GM19328 (cell line): Measurements from ENCODE around the gene SCNN1B.
"Not testable (repeated sequence)": the region's sequence is repeated elsewhere in the genome, so short reads cannot be mapped to it uniquely, and the experiment has no call there.

Experiments used
- ATAC-seq: cut with Tn5 transposase; IDR thresholded peaks from one replicate; pipeline ENCODE4 v1.9.1; 2021; ENCODE audit warnings: mild to moderate bottlenecking, moderate library complexity; ENCODE audit not compliant: unreplicated experiment

The SCNN1B gene

DNA sequence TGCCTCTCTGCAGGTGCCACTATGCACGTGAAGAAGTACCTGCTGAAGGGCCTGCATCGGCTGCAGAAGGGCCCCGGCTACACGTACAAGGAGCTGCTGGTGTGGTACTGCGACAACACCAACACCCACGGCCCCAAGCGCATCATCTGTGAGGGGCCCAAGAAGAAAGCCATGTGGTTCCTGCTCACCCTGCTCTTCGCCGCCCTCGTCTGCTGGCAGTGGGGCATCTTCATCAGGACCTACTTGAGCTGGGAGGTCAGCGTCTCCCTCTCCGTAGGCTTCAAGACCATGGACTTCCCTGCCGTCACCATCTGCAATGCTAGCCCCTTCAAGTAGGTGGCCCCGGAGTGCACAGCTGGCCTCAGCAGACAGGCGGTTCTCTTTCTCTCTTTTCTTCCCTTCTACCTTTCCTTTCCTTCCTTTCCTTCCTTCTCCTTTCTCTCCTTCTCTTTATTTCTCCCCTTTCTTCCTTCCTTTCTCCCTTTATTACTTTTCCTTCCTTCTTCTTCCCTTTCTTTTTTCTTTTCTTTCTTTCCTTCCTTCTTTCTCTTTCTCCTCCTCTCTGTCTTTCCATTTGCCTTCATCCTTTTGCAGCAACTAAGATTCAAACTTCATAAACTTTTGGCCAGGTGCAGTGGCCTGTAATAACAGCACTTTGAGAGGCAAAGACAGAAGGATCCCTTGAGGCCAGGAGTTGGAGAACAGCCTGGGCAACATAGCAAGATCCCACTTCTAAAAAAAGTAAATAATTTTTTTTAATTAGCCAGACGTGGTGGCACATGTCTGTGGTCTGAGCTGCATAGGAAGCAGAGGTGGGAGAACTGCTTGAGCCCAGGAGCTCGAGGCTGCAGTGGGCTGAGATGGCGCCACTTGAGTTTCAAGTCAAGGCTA, 46.7 kb downstream of the SCNN1B start:
- ATAC-seq: no peak

DNA sequence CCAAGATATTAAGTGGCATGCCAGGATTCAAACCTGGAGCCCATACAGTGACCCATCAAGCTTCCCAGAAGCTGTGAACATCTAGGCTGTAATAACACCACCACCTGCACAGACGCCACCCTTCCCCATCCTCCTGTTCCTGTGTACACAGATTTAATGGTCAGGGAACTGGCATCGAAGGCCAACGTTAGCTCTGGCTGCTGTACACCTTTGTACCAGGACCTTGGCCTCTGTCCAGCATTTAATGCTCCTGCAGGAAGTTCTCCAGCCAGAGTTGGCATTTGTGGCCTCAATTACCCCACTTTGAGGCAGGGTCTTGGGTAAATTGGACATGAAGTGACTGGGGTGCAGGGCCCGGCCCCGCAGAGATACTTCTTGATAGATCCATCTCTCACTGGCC, 49.3 kb downstream of the SCNN1B start:
- no peak for ATAC-seq

DNA sequence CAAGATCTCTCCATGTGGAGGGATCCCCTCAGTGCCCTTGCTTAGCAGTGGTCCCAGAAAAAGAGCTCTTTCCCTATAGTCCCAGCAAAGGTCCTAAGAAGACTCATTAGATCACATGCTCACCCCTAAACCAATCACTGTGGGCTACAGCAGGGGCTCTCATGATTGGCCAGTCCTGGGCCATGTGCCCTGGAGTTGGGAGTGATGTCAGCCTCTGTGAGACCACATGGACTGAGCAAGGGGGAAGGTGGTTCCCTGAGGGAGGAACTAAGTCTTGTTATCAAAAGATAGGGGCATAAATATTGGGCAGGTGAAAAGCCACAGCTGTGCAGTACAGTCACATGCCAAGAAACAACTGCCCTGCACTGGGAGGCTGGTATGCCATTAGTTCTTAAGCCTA, 51.3 kb downstream of the SCNN1B start:
- no peak for ATAC-seq

DNA sequence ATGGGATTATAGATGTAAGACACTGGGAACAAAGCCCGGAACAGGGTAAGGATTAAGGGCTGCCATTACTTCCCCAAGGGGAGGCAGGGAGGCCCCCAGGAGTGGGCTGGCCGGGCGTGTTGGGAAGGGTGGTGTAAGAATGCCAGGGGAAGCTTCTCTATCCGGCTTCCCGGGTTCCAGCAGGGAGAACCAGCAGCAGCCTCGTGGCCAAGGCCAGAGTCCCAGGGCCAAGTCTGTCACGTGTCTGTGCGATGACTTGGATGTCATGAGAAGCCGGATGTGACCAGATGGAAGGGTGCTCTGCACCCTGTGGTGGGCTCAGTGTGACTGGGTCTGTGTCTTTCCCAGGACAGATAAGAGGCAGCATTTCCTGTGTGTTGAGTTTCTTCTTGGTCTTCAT, 52.1 kb downstream of the SCNN1B start:
- no peak for ATAC-seq

DNA sequence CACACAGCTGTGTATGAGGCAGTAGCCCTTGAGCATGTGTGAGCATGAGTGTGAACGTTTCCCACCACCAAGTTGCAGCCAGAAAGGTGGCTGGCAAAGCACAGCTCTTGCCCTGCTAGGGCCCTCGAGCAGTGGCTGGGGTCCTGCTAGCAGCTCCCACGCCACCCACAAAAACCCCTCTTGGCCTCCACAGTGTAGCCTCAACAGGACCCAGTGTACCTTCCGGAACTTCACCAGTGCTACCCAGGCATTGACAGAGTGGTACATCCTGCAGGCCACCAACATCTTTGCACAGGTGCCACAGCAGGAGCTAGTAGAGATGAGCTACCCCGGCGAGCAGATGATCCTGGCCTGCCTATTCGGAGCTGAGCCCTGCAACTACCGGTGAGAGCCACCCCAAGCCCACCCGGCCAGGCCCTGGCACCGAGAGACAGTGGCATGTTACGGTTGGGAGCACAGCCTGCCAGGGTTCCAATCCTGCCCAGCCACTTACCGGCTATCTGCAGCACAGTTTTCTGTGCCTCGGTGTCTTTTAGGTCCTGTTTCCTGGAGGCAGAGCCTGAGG, 53.1 kb downstream of the SCNN1B start:
- no peak for ATAC-seq

DNA sequence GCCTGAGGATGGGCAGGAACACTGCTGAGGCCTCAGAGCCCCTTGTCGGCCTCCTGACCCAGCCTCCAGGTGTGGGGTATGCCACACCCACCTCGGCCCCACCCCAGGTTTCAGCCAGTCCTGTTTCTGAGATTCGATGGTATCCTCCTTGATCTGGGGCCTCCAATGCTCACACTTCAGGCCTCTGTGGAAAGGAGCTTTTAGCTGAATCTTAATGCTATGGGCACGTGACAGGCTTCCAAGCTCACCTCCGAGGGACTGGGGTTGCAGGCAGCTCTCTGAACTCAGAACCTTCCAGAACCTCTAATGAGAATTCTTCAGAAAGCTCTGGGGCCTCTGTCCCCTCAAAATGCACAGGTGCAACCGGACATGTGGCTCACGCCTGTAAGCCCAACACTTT, 54.8 kb downstream of the SCNN1B start:
- ATAC-seq: no peak

DNA sequence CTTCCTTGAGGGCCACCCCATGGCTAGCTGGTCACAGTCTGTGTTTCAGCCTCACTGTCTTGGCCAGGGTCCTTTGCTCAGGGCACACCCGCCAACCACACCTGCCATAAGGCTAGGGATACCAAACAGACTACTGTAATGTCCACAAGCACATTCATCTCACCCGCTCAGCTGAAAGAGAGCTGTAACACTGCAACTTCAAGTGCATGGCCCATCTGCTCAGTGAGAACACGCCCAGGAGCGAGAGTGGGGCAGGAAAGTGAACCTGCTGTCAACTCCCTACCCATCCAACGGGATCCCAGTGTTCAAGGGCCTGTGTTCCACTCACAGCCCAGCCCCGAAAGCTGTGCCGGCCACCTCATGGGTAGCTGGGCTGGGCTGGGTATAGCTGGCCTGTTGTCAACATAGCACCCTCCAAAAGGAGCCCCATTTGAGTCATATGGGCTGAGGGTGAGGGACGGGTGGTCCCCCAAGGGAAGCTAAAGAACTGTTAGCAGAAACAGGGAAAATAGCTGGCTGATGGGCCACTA, 55.7 kb downstream of the SCNN1B start:
- no peak for ATAC-seq

DNA sequence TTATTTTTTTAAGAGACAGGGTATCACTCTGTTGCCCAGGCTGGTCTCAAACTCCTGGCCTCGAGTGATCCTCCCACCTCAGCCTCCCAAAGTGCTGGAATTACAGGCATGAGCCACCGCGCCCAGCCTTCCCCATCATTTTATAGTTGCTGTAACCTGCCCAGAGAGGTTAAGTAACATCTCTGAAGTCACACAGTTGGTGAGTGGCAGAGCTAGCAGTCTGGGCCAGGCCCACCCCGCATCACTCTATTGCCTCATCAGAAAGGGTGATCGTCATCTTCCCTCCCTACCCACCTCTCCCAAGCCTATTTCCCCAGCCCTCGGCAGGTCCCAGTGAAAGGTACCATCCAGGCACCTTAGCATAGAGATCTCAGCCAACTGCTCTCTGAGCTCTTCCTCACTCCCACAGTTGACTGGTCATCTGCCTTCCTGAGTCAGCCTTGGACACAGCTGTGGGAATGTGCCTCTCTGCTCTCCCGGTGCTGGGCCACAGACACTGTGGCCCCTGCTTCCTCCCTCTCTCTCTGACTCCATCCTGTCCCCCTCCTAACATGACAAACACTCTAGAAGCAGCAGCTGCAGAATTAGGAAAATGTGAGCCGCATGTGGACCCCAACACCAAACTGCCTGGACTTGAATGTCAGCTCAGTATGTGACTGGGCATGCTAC, 57.1 kb downstream of the SCNN1B start:
- ATAC-seq: no peak

DNA sequence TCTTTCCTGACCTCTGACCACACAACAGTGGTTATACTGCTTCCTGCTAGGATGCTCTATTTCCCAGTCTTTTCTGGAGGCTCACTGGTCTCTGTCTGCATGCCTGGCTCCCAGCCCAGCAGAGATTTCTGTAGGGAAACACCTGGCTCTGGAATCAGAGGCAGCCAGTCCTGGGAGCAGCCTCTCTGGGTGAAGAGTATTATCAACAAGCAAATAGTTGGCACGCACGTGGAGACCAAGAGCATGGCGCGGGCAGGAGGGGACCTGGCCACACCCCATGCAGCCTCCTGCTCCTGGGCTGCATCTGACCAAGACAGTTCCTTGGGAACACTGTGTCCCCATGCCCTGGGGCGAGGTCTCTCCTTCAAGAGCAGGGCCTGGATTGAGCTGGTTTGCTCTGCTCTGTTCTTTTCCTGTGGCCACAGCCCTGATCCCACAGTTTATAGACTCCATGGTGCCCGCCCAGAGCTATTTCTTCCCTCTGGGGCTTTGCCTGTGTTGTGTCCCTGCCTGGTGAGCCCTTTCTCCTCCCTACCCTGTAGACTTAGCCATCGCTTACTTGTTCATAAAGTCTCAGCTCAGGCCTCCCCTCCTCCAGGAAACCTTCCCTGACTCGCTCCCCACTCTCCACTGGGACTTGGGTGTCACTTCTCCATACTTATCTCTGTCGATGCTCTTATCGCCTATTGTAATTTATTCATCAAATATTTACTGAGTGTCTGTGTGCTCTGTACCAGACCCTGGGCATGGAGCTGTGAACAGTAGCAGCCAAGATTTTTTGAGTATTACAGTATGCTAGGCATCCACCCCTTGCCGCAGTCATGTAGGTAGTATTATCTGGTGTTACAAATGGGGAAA, 60.6 kb downstream of the SCNN1B start:
- ATAC-seq: no peak

DNA sequence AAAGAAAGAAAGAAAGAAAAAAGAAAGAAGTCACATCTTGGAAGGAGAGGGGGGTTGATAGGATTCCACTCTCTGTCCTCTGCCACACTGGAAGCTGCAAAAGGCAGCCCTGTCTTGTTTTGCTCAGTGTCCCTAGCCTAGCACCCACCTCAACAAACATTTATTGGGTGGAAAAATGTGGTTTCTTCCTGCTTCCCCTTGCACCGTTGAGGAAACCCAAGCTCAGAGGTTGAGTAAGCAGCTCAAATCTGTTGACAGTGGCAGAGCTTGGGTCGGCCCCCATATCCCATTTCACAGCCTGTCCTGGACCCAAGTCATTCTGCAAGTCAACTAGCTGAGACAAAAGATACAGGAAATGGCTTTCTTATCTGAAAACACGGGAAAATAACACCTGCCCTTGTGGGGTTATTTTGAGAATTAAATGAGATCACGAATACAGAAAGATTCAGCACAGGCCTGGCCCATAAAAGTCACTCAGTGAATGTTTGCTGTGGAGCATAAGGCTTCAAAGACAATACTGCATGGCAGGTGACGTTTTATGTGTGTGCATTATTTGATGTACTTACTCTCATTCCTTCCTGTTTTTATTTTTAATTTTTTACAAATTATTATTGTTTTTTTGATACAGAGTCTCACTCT, 63.6 kb downstream of the SCNN1B start:
- ATAC-seq: no peak

DNA sequence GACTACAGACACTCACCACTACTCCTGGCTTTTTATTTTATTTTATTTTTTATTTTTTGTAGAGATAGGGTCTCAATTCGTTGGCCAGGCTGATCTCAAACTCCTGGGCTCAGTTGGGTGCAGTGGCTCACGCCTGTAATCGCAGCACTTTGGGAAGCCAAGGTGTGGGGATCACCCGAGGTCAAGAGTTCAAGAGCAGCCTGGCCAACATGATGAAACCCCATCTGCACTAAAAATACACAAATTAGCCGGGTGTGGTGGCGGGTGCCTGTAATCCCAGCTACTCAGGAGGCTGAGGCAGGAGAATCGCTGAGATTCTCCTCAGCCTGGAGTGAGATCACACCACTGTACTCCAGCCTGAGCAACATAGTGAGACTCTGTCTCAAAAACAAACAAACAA, 64.2 kb downstream of the SCNN1B start:
- not testable (repeated sequence) for ATAC-seq

DNA sequence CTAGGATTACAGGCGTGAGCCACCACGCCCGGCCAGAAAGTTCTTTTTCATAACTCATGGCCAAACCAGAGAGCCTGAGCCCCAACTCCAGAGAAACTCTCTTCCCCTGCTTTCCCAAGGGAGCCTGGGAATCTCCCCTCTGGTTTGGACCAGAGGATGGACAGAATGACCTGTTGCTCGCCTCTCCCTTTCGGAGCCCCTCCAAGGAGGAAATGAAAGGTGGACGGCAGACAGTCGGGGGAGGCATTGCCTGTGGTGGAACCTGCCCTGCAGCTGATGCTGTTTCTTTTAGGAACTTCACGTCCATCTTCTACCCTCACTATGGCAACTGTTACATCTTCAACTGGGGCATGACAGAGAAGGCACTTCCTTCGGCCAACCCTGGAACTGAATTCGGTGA, 65.5 kb downstream of the SCNN1B start:
- no peak for ATAC-seq

DNA sequence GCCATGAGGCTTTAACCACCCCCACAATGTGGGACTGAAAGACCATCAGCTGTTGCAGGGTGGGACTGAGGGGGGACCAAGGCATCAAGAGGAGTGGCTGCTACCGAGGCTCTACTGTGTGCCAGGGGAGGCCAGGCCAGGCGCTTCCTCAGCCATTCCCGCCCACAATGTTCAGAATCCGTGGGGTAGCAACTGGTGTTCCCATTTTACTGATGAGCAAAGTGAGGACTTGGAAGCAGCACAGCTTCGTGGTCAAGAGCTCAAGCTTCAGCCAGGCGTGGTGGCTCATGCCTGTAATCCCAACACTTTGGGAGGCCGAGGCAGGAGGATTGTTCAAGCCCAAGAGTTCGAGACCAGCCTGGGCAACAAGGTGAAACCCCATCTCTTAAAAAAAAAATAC, 65.9 kb downstream of the SCNN1B start:
- ATAC-seq: no peak

DNA sequence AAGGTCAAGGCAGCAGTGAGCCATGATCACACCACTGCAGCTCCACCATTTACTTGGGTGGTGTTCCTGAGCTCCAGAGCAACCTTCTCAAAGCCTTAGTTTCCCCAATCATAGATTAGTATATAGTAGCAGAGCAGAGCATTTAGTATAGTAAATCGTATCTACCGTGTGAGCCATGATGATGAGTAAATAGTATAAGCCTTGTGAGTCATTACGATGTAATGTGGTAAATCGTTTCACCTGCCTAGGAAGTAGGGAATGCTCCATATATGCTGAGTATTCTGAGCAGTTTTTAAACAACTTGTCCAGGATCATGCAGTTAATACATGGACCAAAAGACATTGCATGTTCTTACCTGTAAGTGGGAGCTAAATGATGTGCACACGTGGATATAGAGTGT, 66.4 kb downstream of the SCNN1B start:
- no peak for ATAC-seq

DNA sequence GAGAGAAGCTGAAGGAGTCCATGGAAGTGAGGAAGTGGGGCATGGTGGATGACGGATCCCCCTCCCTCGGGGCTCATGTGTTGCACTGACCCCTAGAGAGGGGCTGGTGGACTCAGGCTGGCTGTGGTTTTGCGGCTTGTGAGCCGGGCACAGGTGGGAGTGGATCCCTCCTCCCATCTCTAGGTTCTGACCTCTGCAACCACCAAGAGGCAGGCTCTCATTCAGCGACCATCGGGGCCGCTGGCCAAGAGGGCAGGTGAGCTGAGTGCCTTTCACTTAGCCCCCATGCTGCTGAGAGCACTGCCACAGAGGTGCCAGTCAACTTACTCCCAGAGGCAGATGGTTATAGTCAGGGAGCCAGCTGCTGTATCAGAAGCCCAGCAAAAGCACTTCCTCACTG, 67.3 kb downstream of the SCNN1B start:
- no peak for ATAC-seq

DNA sequence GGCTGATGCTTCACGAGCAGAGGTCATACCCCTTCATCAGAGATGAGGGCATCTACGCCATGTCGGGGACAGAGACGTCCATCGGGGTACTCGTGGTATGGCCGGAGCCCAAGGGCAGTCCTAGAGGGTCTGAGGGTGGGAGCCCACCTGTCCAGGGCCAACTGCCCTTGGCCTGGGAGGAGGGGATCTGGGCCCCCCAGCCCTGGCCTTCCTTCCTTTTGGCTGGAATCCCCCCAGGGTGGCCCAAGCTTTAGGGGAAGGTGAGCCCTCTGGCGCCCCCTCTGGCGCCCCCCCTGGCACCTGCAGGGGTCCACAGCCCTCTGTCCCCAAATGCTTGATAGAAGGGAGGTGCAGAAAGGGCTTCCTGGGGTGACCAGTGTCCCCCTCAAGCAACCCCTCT, 69.3 kb downstream of the SCNN1B start:
- ATAC-seq: no peak

DNA sequence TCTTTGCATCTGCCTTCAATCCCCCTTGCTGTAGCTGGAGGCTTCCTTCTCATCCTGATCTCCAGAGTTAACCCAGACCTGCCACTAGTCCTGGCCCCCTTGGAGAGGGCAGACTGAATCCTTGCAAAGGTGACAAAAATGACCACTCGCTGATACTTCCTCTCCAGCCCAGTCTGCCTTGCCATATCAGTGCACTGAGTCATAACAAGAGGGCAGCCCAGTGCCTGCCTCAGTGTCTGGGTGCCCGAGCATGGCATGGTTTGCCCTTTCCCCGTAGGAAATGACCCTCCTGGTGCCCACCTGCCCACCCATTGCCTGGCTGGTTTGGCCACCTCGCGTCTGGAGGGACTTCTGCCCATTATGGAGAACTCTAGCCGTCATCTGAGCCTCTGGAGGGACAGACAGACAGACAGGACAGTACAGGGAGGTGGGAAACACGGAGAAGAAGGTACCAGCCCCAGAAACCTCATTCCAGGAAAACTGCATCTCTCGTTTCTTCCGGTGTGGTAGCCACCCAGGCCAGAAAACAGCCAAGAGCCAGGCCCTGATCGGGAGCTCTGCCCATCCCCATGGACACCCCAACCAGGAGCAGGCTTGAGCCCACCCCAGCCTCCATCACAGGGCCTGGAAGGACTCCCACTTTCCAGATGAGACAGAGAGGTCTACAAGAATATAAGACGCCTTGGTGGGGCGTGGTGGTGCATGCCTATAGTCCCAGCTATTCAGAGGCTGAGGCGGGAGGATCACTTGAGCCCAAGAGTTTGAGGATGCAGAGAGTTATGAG, 71.5 kb downstream of the SCNN1B start:
- no peak for ATAC-seq

DNA sequence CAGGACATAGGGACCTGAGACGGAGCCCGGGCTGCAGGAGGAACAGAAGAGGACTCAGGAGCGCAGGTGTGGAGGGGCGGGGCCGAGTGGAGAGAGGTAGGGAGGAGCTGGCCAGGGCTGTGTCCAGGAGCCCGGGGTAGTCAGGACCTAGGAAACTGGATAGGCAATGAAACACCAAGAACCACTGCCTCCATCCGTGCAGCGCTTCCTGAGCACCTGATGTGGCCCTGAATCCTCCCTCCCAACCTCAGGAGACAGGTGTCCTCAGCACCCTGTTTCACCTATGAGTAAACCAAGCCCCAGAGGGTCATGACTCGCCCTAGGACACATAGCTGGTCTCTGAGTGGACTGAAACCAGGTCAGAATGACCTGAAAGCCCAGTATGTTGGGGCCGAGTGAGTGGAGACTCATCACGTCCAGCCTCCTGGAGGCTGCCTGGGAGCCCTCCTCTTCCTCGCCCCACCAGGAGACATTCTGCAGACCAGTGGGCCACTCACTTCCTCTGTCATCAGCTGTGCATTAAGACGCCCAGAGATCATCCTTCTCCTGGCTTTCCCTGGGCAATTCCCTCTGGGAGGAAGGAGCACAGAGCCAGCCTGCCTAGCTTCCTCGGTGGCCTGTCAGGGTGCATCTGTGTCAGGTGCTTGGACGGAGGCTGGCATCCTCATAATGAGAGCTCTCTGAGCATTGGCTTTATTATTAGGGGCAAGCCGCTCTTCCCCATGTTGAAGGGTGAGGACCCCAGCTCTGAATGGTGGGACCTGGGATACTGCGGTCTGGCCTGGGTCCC, 72.8 kb downstream of the SCNN1B start:
- no peak for ATAC-seq

DNA sequence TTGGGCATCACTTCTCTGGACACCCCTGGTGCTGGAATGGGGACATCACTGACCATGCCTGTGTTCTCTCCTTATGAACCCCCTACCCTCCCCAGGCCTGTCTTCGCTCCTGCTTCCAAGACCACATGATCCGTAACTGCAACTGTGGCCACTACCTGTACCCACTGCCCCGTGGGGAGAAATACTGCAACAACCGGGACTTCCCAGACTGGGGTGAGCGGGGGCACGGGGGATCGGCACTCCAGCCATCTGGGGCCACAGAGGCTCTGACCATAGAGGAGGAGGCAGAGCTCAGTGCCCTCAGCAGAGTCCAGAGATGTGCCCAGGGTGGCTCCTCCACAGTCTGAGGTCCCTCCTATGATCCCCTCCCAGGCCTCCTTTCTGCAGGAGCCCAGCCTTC, 73.5 kb downstream of the SCNN1B start:
- ATAC-seq: no peak
